HG02852 (cell line): Measurements from ENCODE around the gene CWC22.

Source experiments
- ATAC-seq: cut with Tn5 transposase; IDR thresholded peaks from one replicate; pipeline ENCODE4 v1.9.1; 2021; ENCODE audit warnings: mild to moderate bottlenecking, moderate library complexity; ENCODE audit not compliant: unreplicated experiment

The CWC22 gene

GRCh38 chr2:179900655-179901054 is 106.4 kb downstream of the CWC22 start:
- no peak for ATAC-seq

GRCh38 chr2:179899666-179900065 is 107.4 kb downstream of the CWC22 start:
- ATAC-seq: no peak

- peak; percentile 84 for ATAC-seq
These were observed 108.2 kb downstream of the CWC22 start for GRCh38 chr2:179898873-179899272.
